Muscle of back (tissue), 11 donors: ENCODE results near the gene SH3RF2. TPM values are rescaled to one million over a fixed set of nuclear protein-coding genes. Genes with fewer than 3 reads are reported as not detected.
A peak's percentile ranks its signal among the peaks of the same experiment; 100 is the strongest.
"Not testable (repeated sequence)": the region's sequence is repeated elsewhere in the genome, so short reads cannot be mapped to it uniquely, and the experiment has no call there.

Experiments
- DNase-seq, 3 donors: peaks; one replicate each; pipeline versions ENCODE4 v3.0.0 to v3.0.0-alpha.2; 2013
- polyA plus RNA-seq, 10 donors: library from polyadenylated mRNA; unstranded; fragments of 120-200 nt; gene quantifications; one replicate each; pipeline ENCODE4 v1.2.1, GENCODE V29; 2013; ENCODE audit not compliant: insufficient read length in 10 of 10

Gene SH3RF2
- polyA plus RNA-seq, 10 donors = 1.8 to 8.4 (median 5.4) TPM

GRCh38 chr5:146079695-146080373 lies 143.5 kb downstream of the SH3RF2 start:
- DNase-seq = no peak

DNA sequence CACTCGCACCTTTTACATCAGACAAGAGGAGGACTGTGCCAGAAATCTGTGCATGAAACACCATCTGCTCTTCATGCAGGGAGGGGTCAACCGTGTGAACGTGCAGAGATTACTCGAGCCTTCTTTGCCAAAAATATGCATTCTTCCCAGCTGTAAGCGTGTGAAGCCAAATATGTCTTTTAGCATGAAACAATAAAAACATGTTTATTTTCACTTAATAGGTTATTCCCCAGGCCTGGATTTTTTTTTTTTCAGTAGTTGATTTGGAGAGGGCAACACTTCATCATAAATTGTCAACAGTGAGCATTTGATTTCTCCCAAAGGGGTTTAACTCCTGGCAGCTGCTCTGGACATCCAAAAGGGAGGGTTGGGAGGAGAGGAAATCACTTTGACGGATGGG lies 145.2 kb downstream of the SH3RF2 start:
- DNase-seq = peak; percentile 41 to 83 (median 56)

- DNase-seq = no peak
Measured at GRCh38 chr5:146082798-146083197, 146.4 kb downstream of the SH3RF2 start.

- no peak for DNase-seq
Measured at GRCh38 chr5:146084376-146084775, 148.0 kb downstream of the SH3RF2 start.

DNA sequence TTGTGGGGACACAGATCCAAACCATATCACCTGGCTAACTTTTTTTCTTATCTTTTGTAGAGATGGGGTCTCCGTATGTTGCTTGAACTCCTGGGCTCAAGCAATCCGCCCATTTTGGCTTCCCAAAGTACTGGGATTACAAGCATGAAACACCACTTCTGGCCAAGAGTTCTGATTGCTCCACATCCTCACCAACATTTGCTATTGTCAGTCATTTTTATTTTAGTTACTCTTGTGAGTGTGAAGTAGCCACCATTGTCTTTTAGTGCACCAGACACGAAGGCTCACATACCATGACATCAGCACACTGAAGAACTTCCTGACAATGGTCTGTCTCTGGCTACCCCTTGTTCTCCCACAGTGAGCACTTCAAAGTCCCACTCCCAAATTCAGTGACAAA lies 151.7 kb downstream of the SH3RF2 start:
- DNase-seq = no peak

DNA sequence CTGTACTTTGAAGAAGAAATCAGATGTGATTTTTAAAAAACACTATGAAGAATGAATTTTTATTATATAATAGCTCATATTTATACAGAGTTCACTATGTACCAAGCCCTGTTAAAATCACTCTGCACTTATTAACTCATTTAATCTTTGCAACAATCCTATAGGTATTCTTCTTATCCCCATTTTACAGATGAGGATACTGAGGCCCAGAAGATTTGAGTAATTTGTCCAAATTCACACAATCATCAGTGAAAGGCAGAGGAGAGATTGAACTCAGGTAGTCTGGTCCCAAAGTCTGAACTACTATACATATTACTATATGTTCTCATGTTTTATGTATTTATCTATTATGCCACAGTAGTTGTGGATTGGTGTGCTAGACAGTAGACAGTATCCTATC lies 152.9 kb downstream of the SH3RF2 start:
- no peak for DNase-seq

DNA sequence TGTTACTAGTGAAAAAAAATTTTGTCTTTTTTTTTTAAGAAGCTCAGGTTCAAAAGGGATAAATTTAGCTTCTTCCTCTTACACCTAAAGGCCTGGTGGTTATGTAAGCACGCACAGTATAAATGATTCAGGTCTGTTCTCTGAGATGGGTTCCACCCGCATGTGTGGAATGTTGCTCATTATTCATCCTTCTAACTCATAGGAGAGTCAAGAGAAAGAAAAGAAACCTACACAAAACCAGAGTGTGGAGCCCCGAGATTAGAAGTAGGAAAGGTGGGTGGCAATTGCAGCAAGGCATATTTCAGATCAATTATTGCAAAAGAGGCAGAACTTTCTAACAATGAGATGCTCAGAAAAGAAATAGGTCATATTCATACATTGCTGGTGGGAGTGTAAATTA lies 155.5 kb downstream of the SH3RF2 start:
- DNase-seq = no peak

GRCh38 chr5:146098047-146098446 lies 161.7 kb downstream of the SH3RF2 start:
- no peak for DNase-seq

GRCh38 chr5:146101646-146102045 lies 165.3 kb downstream of the SH3RF2 start:
- DNase-seq = no peak

DNA sequence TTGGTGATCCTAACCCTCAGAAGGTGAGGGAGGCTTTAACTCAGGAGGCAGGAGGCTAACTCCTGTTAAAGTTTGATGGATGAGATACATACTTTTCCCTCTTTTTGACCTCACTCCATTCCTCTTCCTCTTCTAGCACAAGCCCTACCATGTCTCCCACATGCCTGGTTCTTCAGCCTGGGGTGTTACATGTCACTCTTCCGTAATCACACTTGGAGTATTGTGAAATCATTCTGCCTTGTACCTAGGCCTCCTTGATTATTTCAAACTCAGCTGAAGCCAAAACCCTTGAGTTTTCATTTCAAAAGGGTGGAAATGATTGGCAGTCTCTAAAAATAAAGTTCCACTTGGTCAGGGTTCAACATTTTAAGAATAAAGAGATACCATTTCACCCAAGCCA lies 167.2 kb downstream of the SH3RF2 start:
- DNase-seq = no peak

DNA sequence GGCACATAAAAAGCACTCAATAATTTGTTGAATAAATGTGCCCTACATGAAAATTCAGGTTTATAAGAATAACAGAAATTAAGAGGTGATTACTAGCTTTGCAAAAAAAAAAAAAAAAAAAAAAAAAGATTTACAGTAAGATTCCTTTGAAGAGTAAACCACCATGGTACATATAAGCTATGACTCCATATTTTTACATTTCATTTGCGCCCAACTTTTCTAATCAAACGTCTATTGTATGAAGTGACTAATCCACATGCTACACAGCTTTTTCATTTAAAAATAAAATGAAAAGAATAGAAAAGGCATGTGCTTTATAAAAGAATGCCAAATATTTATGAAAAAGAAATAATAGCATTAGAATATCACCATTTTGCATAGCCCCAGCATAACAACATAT lies 169.1 kb downstream of the SH3RF2 start, which contains the start of gene PLAC8L1:
Gene PLAC8L1, minus strand, starts transcription at position 101 of the 400 bp plus-strand sequence. CDS start 1,266 bp downstream, outside the sequence.
- DNase-seq = no peak

DNA sequence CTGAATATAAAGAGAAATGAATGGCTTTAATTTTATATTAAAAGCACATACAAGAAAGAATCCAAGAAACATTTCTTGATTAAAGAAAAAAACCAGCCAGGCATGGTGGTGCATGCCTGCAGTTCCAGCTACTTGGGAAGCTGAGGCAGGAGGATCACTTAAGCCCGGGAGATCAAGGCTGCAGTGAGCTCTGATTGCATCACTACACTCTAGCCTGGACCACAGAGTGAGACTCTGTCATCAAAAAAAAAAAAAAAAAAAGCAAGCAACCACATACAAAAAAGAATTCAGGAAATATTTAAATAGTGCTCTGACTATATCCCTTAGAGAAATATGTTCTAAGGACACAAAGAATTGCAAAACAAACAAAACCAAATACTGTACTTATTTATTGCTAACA lies 171.5 kb downstream of the SH3RF2 start:
- DNase-seq = no peak

GRCh38 chr5:146108870-146109269 lies 172.5 kb downstream of the SH3RF2 start:
- DNase-seq = not testable (repeated sequence)

DNA sequence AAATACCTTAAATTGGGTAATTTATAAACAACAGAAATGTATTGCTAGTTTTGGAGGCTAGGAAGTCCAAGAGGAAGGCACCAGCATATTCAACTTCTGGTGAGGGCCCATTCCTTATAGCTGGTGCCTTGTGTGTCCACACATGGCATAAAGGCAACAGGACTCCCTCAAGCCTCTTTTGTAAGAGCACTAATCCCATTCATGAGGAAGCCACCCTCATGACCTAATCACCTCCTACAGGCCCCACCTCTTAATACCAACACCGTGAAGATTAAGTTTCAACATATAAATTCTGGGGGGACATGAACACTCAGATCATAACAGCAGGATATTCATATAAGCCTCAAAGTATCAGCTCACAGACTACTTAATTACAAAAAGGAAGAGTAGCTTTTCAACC lies 173.0 kb downstream of the SH3RF2 start:
- DNase-seq = no peak

DNA sequence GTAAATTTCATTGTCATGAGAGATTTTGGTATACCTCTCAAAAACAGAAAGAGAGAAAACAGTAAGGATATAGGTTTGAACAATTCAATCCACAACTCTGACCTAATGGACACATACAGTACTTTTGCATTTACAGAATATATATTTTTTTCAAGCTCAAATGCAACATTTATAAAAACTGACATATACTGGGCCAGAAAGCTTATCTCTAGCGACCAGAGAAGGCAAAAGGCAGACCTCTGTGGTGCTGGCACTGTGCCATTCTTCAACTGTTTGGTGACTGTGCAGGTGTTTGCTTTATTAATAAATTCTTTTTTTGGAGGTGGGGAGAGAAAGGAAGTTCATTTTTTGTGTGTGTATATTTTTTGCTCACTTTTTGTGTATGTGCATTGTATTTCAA lies 175.0 kb downstream of the SH3RF2 start:
- DNase-seq = peak in 1 of 3 donors; percentile 3

- no peak for DNase-seq
Measured at GRCh38 chr5:146112476-146112875, 176.1 kb downstream of the SH3RF2 start.

Other genes starting within 250 kb of the SH3RF2 start
- 1 to 10 TPM; 2.0 to 4.1 (median 2.8) TPM for gene PRELID2, start 101.2 kb upstream of the SH3RF2 start, polyA plus RNA-seq
- gene GRXCR2, start 63.6 kb upstream of the SH3RF2 start, polyA plus RNA-seq = not detected
- gene PLAC8L1, start 169.0 kb downstream of the SH3RF2 start, polyA plus RNA-seq = 1 to 10 TPM in 2 of 10 donors, under 1 TPM in 6, not detected in 2; 0.24 to 1.1 (median 0.60) TPM
- gene LARS1, start 246.1 kb downstream of the SH3RF2 start, polyA plus RNA-seq = 100 to 1,000 TPM in 4 of 10 donors, 10 to 100 TPM in 6; 67.5 to 113 (median 93.2) TPM